Smooth muscle cell (in vitro differentiated cells): ENCODE results near the gene GSN. TPM values are rescaled to one million over a fixed set of nuclear protein-coding genes. Genes with fewer than 3 reads are reported as not detected.

ENCODE experiments used
- DNase-seq: peaks from one replicate; lab custom pipeline; 2025; ENCODE audit not compliant: unreplicated experiment; lab: John Stamatoyannopoulos, UW
- H2AFZ ChIP-seq: fragments of 200-600 bp; sonication (generic); 2 replicates; pipeline ENCODE4 v1.6.0; 2016; ENCODE audit warnings: antibody characterized with exemption, low read depth, mild to moderate bottlenecking
- H3F3A ChIP-seq: fragments of 200-600 bp; sonication (generic); 2 replicates; pipeline ENCODE4 v1.6.0; 2017; ENCODE audit warnings: antibody characterized with exemption, low read depth
- H3K27ac ChIP-seq: fragments of 200-600 bp; sonication (generic); 2 replicates; pipeline ENCODE4 v1.5.1; 2016; ENCODE audit warnings: low read depth, mild to moderate bottlenecking
- H3K27me3 ChIP-seq: fragments of 200-600 bp; sonication (generic); 2 replicates; pipeline ENCODE4 v1.6.1; 2016; ENCODE audit warnings: low read depth, mild to moderate bottlenecking
- H3K36me3 ChIP-seq: fragments of 200-600 bp; sonication (generic); 2 replicates; pipeline ENCODE4 v1.5.1; 2016; ENCODE audit warnings: low read depth
- H3K4me1 ChIP-seq: fragments of 200-600 bp; sonication (generic); 2 replicates; pipeline ENCODE4 v1.5.1; 2016; ENCODE audit warnings: low read depth
- H3K4me2 ChIP-seq: fragments of 200-600 bp; sonication (generic); 2 replicates; pipeline ENCODE4 v1.6.0; 2016; ENCODE audit warnings: mild to moderate bottlenecking
- H3K4me3 ChIP-seq: fragments of 200-600 bp; sonication (generic); 2 replicates; pipeline ENCODE4 v1.5.1; 2016; ENCODE audit warnings: mild to moderate bottlenecking
- H3K79me2 ChIP-seq: fragments of 200-600 bp; sonication (generic); 2 replicates; pipeline ENCODE4 v1.6.0; 2016; ENCODE audit warnings: low read depth, mild to moderate bottlenecking
- H3K9ac ChIP-seq: fragments of 200-600 bp; sonication (generic); 2 replicates; pipeline ENCODE4 v1.6.0; 2016; ENCODE audit warnings: low read depth
- H3K9me3 ChIP-seq: fragments of 200-600 bp; sonication (generic); replicated peaks from 2 replicates; pipeline ENCODE4 v1.5.1; 2016; ENCODE audit warnings: low read depth
- H4K20me1 ChIP-seq: fragments of 200-600 bp; sonication (generic); 2 replicates; pipeline ENCODE4 v1.6.0; 2016; ENCODE audit warnings: low read depth
- CTCF ChIP-seq: fragments of 200-600 bp; sonication (generic); IDR thresholded peaks from 2 replicates; pipeline ENCODE4 v1.5.1; 2017; ENCODE audit warnings: borderline replicate concordance, mild to moderate bottlenecking, antibody characterized with exemption; ENCODE audit not compliant: insufficient read depth, poor library complexity, severe bottlenecking
- WGBS: methylation state at CpG from one replicate; pipeline ENCODE4 v1.1.7; 2016; ENCODE audit warnings: low lambda C conversion rate; 5-methylcytosine and 5-hydroxymethylcytosine counted together
- polyA plus RNA-seq: library from polyadenylated mRNA; unstranded; fragments of >200 nt; fragmentation: Nextera tagmentation; extraction: Ambion mirVana; gene quantifications from 2 replicates; pipeline ENCODE4 v1.2.1, GENCODE V29; 2016
- total RNA-seq: library from RNA; depleted of rRNA; stranded (reverse); fragments of >200 nt; gene quantifications from 2 replicates; pipeline ENCODE4 v1.2.3, GENCODE V29; 2014

GSN gene
- total and polyA plus RNA-seq, 2 experiments from 2014 or later: 337 to 685 TPM

- WGBS: 64% methylated on average over 5 of the region's 5 CpGs
- Histone ChIP-seq H4K20me1 (peaks cover 8% of the 10 kb centered on the region), H3K79me2 (peaks cover 74% of the 10 kb centered on the region), H2AFZ (no peak overlapping the region), H3K4me2 (peak overlapping the region; percentile 86), H3K4me1 (peaks cover 71% of the 10 kb centered on the region), H3K9me3 (no peaks in the 10 kb centered on the region), H3K4me3 (no peak overlapping the region), H3F3A (peaks cover 60% of the 10 kb centered on the region), H3K36me3 (no peaks in the 10 kb centered on the region), H3K27ac (peak overlapping the region; percentile 91), H3K9ac (no peak overlapping the region), H3K27me3 (no peaks in the 10 kb centered on the region)
- no peak for TF ChIP-seq CTCF
- DNase-seq: no peak
These were observed 98.7 kb downstream of the GSN start for GRCh38 chr9:121366611-121367192.

- peaks cover 61% of the 10 kb centered on the region for H3F3A ChIP-seq
- peak overlapping the region; percentile 91 for H3K27ac ChIP-seq
- no peaks in the 10 kb centered on the region for H3K36me3 ChIP-seq
- no peak overlapping the region for H2AFZ ChIP-seq
- no peaks in the 10 kb centered on the region for H3K9me3 ChIP-seq
- WGBS: 10% methylated on average over 4 of the region's 4 CpGs
- peaks cover 8% of the 10 kb centered on the region for H4K20me1 ChIP-seq
- peaks cover 63% of the 10 kb centered on the region for H3K4me1 ChIP-seq
- H3K9ac ChIP-seq: peak overlapping the region; percentile 90
- peak overlapping the region; percentile 86 for H3K4me2 ChIP-seq
- peak overlapping the region; percentile 73 for H3K4me3 ChIP-seq
- no peak for DNase-seq
- H3K27me3 ChIP-seq: no peaks in the 10 kb centered on the region
- peaks cover 66% of the 10 kb centered on the region for H3K79me2 ChIP-seq
- TF ChIP-seq CTCF: no peak
These were observed 99.6 kb downstream of the GSN start for GRCh38 chr9:121367306-121368137.

GRCh38 chr9:121368138-121368522 is 100.2 kb downstream of the GSN start:
- WGBS: 3% methylated on average over 1 of the region's 1 CpG
- DNase-seq: no peak
- no peaks in the 10 kb centered on the region for H3K36me3 ChIP-seq
- peaks cover 64% of the 10 kb centered on the region for H3K79me2 ChIP-seq
- no peak overlapping the region for H2AFZ ChIP-seq
- no peak for TF ChIP-seq CTCF
- H4K20me1 ChIP-seq: peaks cover 8% of the 10 kb centered on the region
- no peaks in the 10 kb centered on the region for H3K27me3 ChIP-seq
- H3K4me1 ChIP-seq: peaks cover 60% of the 10 kb centered on the region
- H3F3A ChIP-seq: peaks cover 67% of the 10 kb centered on the region
- H3K4me3 ChIP-seq: peak overlapping the region; percentile 73
- peak overlapping the region; percentile 90 for H3K9ac ChIP-seq
- H3K4me2 ChIP-seq: peak overlapping the region; percentile 86
- H3K27ac ChIP-seq: peak overlapping the region; percentile 91
- H3K9me3 ChIP-seq: no peaks in the 10 kb centered on the region
